GM21423 (cell line): ENCODE data around the gene SNX13.
A peak's percentile ranks its signal among the peaks of the same experiment; 100 is the strongest.

Experiments
- ATAC-seq: cut with Tn5 transposase; IDR thresholded peaks from one replicate; pipeline ENCODE4 v1.9.1; 2021; ENCODE audit warnings: mild to moderate bottlenecking, moderate library complexity; ENCODE audit not compliant: unreplicated experiment

SNX13 gene

GRCh38 chr7:17948526-17949238 is 8.4 kb upstream of the SNX13 start:
- no peak for ATAC-seq

GRCh38 chr7:17947620-17948019 is 7.3 kb upstream of the SNX13 start:
- no peak for ATAC-seq

GRCh38 chr7:17946591-17946990 is 6.3 kb upstream of the SNX13 start:
- ATAC-seq = peak; percentile 67

- no peak for ATAC-seq
Measured at GRCh38 chr7:17944720-17945119, 4.4 kb upstream of the SNX13 start.

GRCh38 chr7:17943006-17943405 is 2.7 kb upstream of the SNX13 start:
- ATAC-seq = no peak

- ATAC-seq = no peak
Measured at GRCh38 chr7:17942231-17942630, 1.9 kb upstream of the SNX13 start.

GRCh38 chr7:17940951-17941431 is 697 bp upstream of the SNX13 start:
- ATAC-seq = no peak

GRCh38 chr7:17939606-17940301 is 540 bp downstream of the SNX13 start:
- peak; percentile 35 for ATAC-seq

- ATAC-seq = no peak
Measured at GRCh38 chr7:17939211-17939605, 1.1 kb downstream of the SNX13 start.

- no peak for ATAC-seq
Measured at GRCh38 chr7:17937506-17938120, 2.7 kb downstream of the SNX13 start.

- ATAC-seq = no peak
Measured at GRCh38 chr7:17936321-17936720, 4.0 kb downstream of the SNX13 start.

- no peak for ATAC-seq
Measured at GRCh38 chr7:17934612-17935240, 5.6 kb downstream of the SNX13 start.

GRCh38 chr7:17934094-17934493 is 6.2 kb downstream of the SNX13 start:
- no peak for ATAC-seq

- no peak for ATAC-seq
Measured at GRCh38 chr7:17932770-17933169, 7.5 kb downstream of the SNX13 start.

- ATAC-seq = no peak
Measured at GRCh38 chr7:17931069-17931468, 9.2 kb downstream of the SNX13 start.

GRCh38 chr7:17930546-17930945 is 9.7 kb downstream of the SNX13 start:
- no peak for ATAC-seq

- no peak for ATAC-seq
Measured at GRCh38 chr7:17929647-17930395, 10.5 kb downstream of the SNX13 start.

- ATAC-seq = no peak
Measured at GRCh38 chr7:17928055-17928454, 12.2 kb downstream of the SNX13 start.

GRCh38 chr7:17921857-17922416 is 18.4 kb downstream of the SNX13 start:
- ATAC-seq = no peak

GRCh38 chr7:17917842-17918241 is 22.5 kb downstream of the SNX13 start:
- no peak for ATAC-seq
